Nephron (organoid): ENCODE data around the gene TUBGCP5.
A peak's percentile ranks its signal among the peaks of the same experiment; 100 is the strongest.
"Not testable (repeated sequence)": the region's sequence is repeated elsewhere in the genome, so short reads cannot be mapped to it uniquely, and the experiment has no call there.

Source experiments
- H3K27ac Mint-ChIP-seq, 3 experiments: 2 replicates each; pipeline ENCODE4 v1.8.0; 2020; ENCODE audit warnings: mixed read lengths in 3 of 3, mild to moderate bottlenecking in 2 of 3, moderate library complexity in 1 of 3
- H3K27me3 Mint-ChIP-seq: 2 replicates; pipeline ENCODE4 v1.8.0; 2021; ENCODE audit warnings: low read depth, mild to moderate bottlenecking, moderate library complexity, mixed read lengths
- H3K36me3 Mint-ChIP-seq: 2 replicates; pipeline ENCODE4 v1.8.0; 2020; ENCODE audit warnings: low read depth, mixed read lengths
- H3K4me1 Mint-ChIP-seq: 2 replicates; pipeline ENCODE4 v1.8.0; 2020; ENCODE audit warnings: mixed read lengths
- H3K4me3 Mint-ChIP-seq, 3 experiments: 2 replicates each; pipeline ENCODE4 v1.8.0; 2020; ENCODE audit warnings: mild to moderate bottlenecking in 3 of 3, mixed read lengths in 3 of 3, moderate library complexity in 2 of 3
- H3K9me3 Mint-ChIP-seq: 2 replicates; pipeline ENCODE4 v1.8.0; 2020; ENCODE audit warnings: mixed read lengths
- CTCF ChIP-seq, 3 experiments: fragments of 200-600 bp; sonication (generic); IDR thresholded peaks; one replicate each; pipeline ENCODE4 v1.5.0; 2021; ENCODE audit warnings: antibody characterized with exemption in 3 of 3; ENCODE audit not compliant: unreplicated experiment in 3 of 3

The TUBGCP5 gene

DNA sequence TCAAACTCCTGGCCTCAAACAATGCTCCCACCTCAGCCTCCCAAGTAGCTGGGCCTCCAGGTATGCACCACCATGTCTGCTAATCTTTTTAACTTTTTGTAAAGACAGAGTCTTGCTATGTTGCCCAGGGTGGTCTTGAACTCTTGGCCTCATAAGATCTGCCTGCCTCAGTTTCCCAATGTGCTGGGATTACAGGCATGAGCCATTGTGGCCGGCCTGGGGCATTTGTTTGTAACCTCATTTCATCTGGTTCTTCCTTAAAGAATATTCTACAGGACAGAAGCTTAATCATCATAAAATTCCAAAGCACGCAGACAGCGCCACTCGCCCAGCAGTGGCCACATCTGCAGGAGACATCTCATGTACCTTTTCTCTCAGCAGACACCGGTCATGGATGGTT is 35.6 kb downstream of the TUBGCP5 start:
- no peaks in the 10 kb centered on the region for H3K27me3 Mint-ChIP-seq
- H3K9me3 Mint-ChIP-seq, result no peaks in the 10 kb centered on the region
- H3K4me1 Mint-ChIP-seq, result no peaks in the 10 kb centered on the region
- no peak overlapping the region for H3K27ac Mint-ChIP-seq
- no peak overlapping the region for H3K4me3 Mint-ChIP-seq
- peaks cover 62% of the 10 kb centered on the region for H3K36me3 Mint-ChIP-seq
- no peak for TF ChIP-seq CTCF (IDR thresholded peaks at IDR 0.05; ENCODE audit: unreplicated experiment in 3 of 3)

GRCh38 chr15:23002920-23003319 is 36.4 kb downstream of the TUBGCP5 start:
- Mint-ChIP-seq H3K4me3 (no peak overlapping the region), H3K27me3 (no peaks in the 10 kb centered on the region), H3K36me3 (peaks cover 59% of the 10 kb centered on the region), H3K27ac (no peak overlapping the region), H3K4me1 (no peaks in the 10 kb centered on the region), H3K9me3 (no peaks in the 10 kb centered on the region)
- no peak for TF ChIP-seq CTCF (IDR thresholded peaks at IDR 0.05; ENCODE audit: unreplicated experiment in 3 of 3)

DNA sequence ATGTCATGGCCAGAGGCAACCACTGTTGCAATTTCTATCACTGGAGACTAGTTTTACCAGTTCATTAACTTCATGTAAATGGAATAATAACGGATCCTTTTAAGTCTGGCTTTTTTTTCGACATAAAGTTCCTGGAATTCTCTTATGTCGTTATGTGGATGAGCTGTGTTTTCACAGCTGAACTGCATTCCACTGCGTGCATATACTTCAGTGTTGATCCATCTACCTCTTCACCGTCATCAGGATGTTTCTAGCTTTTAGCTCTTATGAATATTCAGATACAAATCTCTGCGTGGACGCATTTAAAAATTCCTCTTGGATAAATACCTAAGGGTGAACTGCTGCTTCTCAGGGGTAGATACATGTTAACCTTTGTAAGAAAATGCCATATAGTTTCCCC is 43.6 kb downstream of the TUBGCP5 start:
- Mint-ChIP-seq H3K27ac (no peak overlapping the region), H3K27me3 (no peaks in the 10 kb centered on the region), H3K4me1 (no peaks in the 10 kb centered on the region), H3K4me3 (no peak overlapping the region), H3K9me3 (no peaks in the 10 kb centered on the region), H3K36me3 (peaks cover 28% of the 10 kb centered on the region)
- TF ChIP-seq CTCF (IDR thresholded peaks at IDR 0.05; ENCODE audit: unreplicated experiment in 3 of 3), result no peak

- no peaks in the 10 kb centered on the region for H3K27me3 Mint-ChIP-seq
- H3K36me3 Mint-ChIP-seq, result peaks cover 19% of the 10 kb centered on the region
- TF ChIP-seq CTCF (IDR thresholded peaks at IDR 0.05; ENCODE audit: unreplicated experiment in 3 of 3), result no peak
- H3K27ac Mint-ChIP-seq, result no peak overlapping the region
- no peaks in the 10 kb centered on the region for H3K4me1 Mint-ChIP-seq
- H3K9me3 Mint-ChIP-seq, result no peaks in the 10 kb centered on the region
- H3K4me3 Mint-ChIP-seq, result no peak overlapping the region
Observed at GRCh38 chr15:22992024-22992326, 47.4 kb downstream of the TUBGCP5 start.

GRCh38 chr15:22989576-22990477 is 49.5 kb downstream of the TUBGCP5 start:
- Mint-ChIP-seq H3K27me3 (no peaks in the 10 kb centered on the region), H3K4me1 (no peaks in the 10 kb centered on the region), H3K27ac (no peak overlapping the region), H3K4me3 (no peak overlapping the region), H3K9me3 (no peaks in the 10 kb centered on the region), H3K36me3 (peaks cover 10% of the 10 kb centered on the region)
- no peak for TF ChIP-seq CTCF (IDR thresholded peaks at IDR 0.05; ENCODE audit: unreplicated experiment in 3 of 3)

- Mint-ChIP-seq H3K27ac (no peak overlapping the region), H3K36me3 (peaks cover 6% of the 10 kb centered on the region), H3K4me1 (no peaks in the 10 kb centered on the region), H3K27me3 (no peaks in the 10 kb centered on the region), H3K4me3 (no peak overlapping the region), H3K9me3 (no peaks in the 10 kb centered on the region)
- no peak for TF ChIP-seq CTCF (IDR thresholded peaks at IDR 0.05; ENCODE audit: unreplicated experiment in 3 of 3)
Observed at GRCh38 chr15:22988811-22989210, 50.6 kb downstream of the TUBGCP5 start.

- not testable (repeated sequence) for H3K9me3 Mint-ChIP-seq, H3K36me3 Mint-ChIP-seq, H3K27me3 Mint-ChIP-seq, H3K27ac Mint-ChIP-seq
- Mint-ChIP-seq H3K4me1 (peaks cover 11% of the 10 kb centered on the region), H3K4me3 (peak overlapping the region in 2 of 3 experiments; percentile 85 to 94)
Observed at GRCh38 chr15:22981931-22982330, 57.4 kb downstream of the TUBGCP5 start.
